ENCODE measurements around the gene CNR2. TPM values are rescaled to one million over a fixed set of nuclear protein-coding genes. Genes with fewer than 3 reads are reported as not detected.

CNR2 gene
- total and polyA plus RNA-seq, 2 experiments from 2014 or later: not detected

DNA sequence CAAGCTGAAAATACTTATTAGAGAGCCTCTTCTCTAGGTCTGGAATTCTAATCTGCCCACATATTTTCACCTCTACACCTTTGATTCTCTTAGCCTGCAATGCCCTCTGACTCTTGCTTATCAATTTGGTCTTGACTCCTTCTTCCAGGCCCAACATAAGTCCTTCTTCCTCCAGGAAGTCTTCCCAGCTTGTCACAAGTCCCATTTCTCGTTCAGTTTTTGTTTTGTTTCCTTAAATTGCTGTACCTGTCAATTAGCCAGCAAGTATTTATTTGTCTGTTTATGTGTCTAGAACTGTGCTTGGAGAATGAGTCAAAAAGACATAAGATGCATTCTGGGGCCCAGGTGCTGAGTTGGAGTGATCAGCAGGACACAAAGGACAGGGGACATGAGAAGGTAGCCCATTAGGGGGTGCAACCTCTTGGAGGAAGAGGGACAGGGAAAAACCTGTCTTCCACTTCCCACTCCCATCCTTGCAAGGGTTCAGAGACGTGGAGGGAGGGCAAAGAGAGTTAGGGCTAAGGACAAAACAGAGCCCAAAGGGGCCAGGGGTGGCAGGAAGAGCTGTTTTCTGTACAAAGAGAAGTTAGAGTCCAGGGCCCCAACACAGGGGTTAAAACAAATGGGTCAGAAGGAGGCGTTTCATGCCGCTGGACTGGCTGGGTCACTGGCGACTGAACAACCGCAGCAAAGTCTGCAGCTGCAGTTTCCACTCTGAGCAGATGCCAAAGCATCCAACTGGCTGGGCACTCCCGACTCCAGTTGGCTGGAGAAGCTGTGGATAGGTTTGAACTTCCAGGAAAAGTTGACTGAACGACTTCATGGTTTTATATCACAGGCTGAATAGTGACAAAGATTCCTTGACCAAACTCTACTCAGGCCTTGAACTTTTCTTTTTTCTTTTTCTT is 10.7 kb upstream of the CNR2 start (continued):
- TF ChIP-seq, protein P1, sequence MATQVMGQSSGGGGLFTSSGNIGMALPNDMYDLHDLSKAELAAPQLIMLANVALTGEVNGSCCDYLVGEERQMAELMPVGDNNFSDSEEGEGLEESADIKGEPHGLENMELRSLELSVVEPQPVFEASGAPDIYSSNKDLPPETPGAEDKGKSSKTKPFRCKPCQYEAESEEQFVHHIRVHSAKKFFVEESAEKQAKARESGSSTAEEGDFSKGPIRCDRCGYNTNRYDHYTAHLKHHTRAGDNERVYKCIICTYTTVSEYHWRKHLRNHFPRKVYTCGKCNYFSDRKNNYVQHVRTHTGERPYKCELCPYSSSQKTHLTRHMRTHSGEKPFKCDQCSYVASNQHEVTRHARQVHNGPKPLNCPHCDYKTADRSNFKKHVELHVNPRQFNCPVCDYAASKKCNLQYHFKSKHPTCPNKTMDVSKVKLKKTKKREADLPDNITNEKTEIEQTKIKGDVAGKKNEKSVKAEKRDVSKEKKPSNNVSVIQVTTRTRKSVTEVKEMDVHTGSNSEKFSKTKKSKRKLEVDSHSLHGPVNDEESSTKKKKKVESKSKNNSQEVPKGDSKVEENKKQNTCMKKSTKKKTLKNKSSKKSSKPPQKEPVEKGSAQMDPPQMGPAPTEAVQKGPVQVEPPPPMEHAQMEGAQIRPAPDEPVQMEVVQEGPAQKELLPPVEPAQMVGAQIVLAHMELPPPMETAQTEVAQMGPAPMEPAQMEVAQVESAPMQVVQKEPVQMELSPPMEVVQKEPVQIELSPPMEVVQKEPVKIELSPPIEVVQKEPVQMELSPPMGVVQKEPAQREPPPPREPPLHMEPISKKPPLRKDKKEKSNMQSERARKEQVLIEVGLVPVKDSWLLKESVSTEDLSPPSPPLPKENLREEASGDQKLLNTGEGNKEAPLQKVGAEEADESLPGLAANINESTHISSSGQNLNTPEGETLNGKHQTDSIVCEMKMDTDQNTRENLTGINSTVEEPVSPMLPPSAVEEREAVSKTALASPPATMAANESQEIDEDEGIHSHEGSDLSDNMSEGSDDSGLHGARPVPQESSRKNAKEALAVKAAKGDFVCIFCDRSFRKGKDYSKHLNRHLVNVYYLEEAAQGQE (IDR thresholded peaks at IDR 0.05; ENCODE audit: unreplicated experiment): no peak
- TF ChIP-seq EZH2phosphoT487 (IDR thresholded peaks at IDR 0.05; ENCODE audit: unreplicated experiment): no peak

DNA sequence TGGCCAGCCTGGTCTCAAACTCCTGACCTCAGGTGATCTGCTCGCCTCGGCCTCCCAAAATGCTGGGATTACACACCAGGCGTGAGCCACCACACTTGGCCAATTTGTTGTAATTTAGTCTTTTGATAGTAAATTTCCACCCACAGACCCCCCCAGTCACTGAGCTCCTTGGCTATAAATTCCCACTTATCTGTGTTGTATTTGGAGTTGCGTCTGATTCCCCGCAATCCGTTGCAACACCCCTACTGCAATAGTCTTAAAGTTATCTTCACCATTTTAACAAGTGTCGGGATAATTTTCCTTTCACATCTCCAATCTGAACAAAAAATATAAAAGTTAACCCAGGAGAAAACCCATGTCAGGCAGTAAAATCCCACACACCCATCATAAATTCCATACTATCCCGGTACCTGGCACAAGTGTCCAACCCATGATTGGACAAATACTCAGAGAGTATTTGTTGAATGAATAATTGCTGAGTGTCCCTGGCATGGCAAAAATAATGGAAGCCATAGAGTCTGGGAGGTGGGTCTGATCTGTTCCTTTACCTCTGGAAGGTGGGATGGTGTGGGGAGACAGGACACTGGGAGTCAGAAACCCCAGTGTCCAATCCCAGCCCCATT is 9.3 kb upstream of the CNR2 start:
- Histone ChIP-seq H3K79me2 (replicated peaks; ENCODE audit: insufficient read depth) (no peaks in the 10 kb centered on the region), H2AFZ (no peak overlapping the region), H3K4me2 (no peak overlapping the region), H3K4me1 (ENCODE audit: insufficient read depth) (no peaks in the 10 kb centered on the region), H4K20me1 (replicated peaks; ENCODE audit: insufficient read depth) (no peaks in the 10 kb centered on the region), H3F3A (replicated peaks; ENCODE audit: low read depth) (no peaks in the 10 kb centered on the region), H3K9me2 (ENCODE audit: insufficient read depth) (no peaks in the 10 kb centered on the region), H3K4me3 (no peak overlapping the region), H3K27me3 (ENCODE audit: insufficient read depth) (no peaks in the 10 kb centered on the region), H3K27ac (ENCODE audit: low read depth) (no peak overlapping the region), H3K36me3 (ENCODE audit: insufficient read depth) (no peaks in the 10 kb centered on the region)
- H3K27me3 Mint-ChIP-seq (ENCODE audit: insufficient read depth, low read depth, poor library complexity): peaks cover 2% of the 10 kb centered on the region
- DNase-seq (ENCODE audit: low spot score) (no peak), ATAC-seq (no peak)
- no peaks in the 10 kb centered on the region for H3K9me3 Mint-ChIP-seq
- no peak overlapping the region for H3K27ac Mint-ChIP-seq
- H3K4me3 Mint-ChIP-seq: no peak overlapping the region
- H3K4me1 Mint-ChIP-seq: 0 out of 3 replicates have a peak, but pooled peaks cover 3% of the 10 kb centered on the region
- TF ChIP-seq CREB1 (CRISPR knock-in tag; IDR thresholded peaks at IDR 0.05; ENCODE audit: low read depth): no peak
- TF ChIP-seq ZNF114 (CRISPR knock-in tag; IDR thresholded peaks at IDR 0.05): no peak
- no peak for TF ChIP-seq EZH2phosphoT487 (IDR thresholded peaks at IDR 0.05; ENCODE audit: unreplicated experiment)
- H3K36me3 Mint-ChIP-seq (ENCODE audit: low read depth): no peaks in the 10 kb centered on the region

DNA sequence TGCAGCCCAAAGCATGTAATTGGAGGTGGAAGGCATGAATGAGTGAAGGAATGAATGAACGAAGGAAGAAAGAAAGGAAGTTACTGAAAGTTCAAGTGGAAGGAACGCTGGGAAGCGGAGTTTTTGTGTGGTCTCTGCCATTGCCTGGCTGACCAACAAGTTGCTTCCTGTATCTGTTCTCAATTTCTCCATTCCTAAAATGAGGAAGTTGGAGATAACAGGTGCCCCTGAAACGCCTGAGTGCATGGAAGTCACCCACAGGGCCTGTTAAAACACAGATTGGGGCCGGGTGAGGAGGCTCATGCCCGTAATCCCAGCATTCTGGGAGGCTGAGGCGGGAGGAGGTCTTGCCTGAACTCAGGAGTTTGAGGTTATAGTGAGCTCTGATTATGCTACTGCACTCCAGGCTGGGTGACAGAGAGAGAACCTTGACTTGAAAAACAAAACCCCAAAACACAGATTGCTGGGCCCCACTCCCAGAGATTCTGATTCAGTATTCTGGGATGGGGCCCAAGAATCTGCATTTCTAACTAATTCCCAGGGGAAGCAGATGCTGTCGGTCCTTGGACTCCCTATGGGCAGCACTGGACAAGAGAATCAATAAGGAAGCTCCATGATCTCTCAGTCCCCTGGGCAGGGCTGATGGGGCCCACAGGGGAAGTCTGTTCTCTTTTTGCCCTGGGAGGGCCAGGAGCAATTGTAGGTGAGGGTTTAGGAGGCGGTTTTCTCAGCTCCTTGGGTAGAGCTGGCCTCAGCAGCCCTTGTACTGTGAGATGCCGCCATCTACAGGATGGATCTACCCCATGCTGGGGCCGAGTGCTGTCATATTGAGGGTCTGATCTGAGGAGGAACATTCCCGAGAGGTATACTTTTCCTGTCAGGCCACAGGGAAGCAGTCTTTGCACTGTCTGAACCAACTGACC is 3.3 kb upstream of the CNR2 start:
- no peak for TF ChIP-seq JUNB (IDR thresholded peaks at IDR 0.05; ENCODE audit: unreplicated experiment)
- TF ChIP-seq, protein P2, sequence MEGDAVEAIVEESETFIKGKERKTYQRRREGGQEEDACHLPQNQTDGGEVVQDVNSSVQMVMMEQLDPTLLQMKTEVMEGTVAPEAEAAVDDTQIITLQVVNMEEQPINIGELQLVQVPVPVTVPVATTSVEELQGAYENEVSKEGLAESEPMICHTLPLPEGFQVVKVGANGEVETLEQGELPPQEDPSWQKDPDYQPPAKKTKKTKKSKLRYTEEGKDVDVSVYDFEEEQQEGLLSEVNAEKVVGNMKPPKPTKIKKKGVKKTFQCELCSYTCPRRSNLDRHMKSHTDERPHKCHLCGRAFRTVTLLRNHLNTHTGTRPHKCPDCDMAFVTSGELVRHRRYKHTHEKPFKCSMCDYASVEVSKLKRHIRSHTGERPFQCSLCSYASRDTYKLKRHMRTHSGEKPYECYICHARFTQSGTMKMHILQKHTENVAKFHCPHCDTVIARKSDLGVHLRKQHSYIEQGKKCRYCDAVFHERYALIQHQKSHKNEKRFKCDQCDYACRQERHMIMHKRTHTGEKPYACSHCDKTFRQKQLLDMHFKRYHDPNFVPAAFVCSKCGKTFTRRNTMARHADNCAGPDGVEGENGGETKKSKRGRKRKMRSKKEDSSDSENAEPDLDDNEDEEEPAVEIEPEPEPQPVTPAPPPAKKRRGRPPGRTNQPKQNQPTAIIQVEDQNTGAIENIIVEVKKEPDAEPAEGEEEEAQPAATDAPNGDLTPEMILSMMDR (conservative IDR thresholded peaks at IDR 0.05; ENCODE audit: low read depth in 2 of 2): peak; percentile 75 to 94
- peak; percentile 98 for ATAC-seq

More for the DNA sequence above, 3.3 kb upstream of the CNR2 start:
- Histone ChIP-seq H3K36me3 (ENCODE audit: insufficient read depth) (no peaks in the 10 kb centered on the region), H3K79me2 (replicated peaks; ENCODE audit: insufficient read depth) (no peaks in the 10 kb centered on the region), H2AFZ (peak overlapping the region; percentile 72), H3K4me3 (no peak overlapping the region), H3K4me1 (ENCODE audit: insufficient read depth) (peaks cover 6% of the 10 kb centered on the region; the same call in 1 of the 2 replicates), H4K20me1 (replicated peaks; ENCODE audit: insufficient read depth) (no peaks in the 10 kb centered on the region), H3F3A (replicated peaks; ENCODE audit: low read depth) (no peaks in the 10 kb centered on the region), H3K4me2 (no peak overlapping the region; the same call in 1 of the 2 replicates), H3K27ac (ENCODE audit: low read depth) (no peak overlapping the region), H3K27me3 (ENCODE audit: insufficient read depth) (no peaks in the 10 kb centered on the region), H3K9me2 (ENCODE audit: insufficient read depth) (no peaks in the 10 kb centered on the region)
- H3K36me3 Mint-ChIP-seq (ENCODE audit: low read depth): no peaks in the 10 kb centered on the region
- H3K4me3 Mint-ChIP-seq: no peak overlapping the region
- peaks cover 6% of the 10 kb centered on the region; the same call in 2 of the 3 replicates for H3K4me1 Mint-ChIP-seq
- no peak overlapping the region for H3K27ac Mint-ChIP-seq
- H3K27me3 Mint-ChIP-seq (ENCODE audit: insufficient read depth, low read depth, poor library complexity): peaks cover 2% of the 10 kb centered on the region
- H3K9me3 Mint-ChIP-seq: no peaks in the 10 kb centered on the region
- peak; percentile 92 for DNase-seq (ENCODE audit: low spot score)

Data from GM23338 (cell line).